Measurements from ENCODE around the gene PIGL. TPM values are rescaled to one million over a fixed set of nuclear protein-coding genes. Genes with fewer than 3 reads are reported as not detected.

The PIGL gene
- total RNA-seq, 1 experiment from 2014 or later = 44.1 TPM

GRCh38 chr17:16217002-16217635 lies at the start of gene PIGL (continued):
- TF ChIP-seq HMGXB4 (CRISPR knock-in tag; IDR thresholded peaks at IDR 0.05) (peak; percentile 71; the same call in 1 of the 2 replicates), ZNF317 (CRISPR knock-in tag; IDR thresholded peaks at IDR 0.05; ENCODE audit: borderline replicate concordance, low read depth) (no peak), ZBTB21 (CRISPR knock-in tag; IDR thresholded peaks at IDR 0.05; ENCODE audit: borderline replicate concordance) (peak; percentile 85; the same call in 1 of the 2 replicates), ELF4 (CRISPR knock-in tag; IDR thresholded peaks at IDR 0.05; ENCODE audit: low read depth) (no peak), SMAD4 (CRISPR knock-in tag; IDR thresholded peaks at IDR 0.05) (no peak), ETV6 (CRISPR knock-in tag; IDR thresholded peaks at IDR 0.05) (peak; percentile 47; the same call in 1 of the 2 replicates), USF2 (CRISPR knock-in tag; IDR thresholded peaks at IDR 0.05) (peak; percentile 21; the same call in 1 of the 2 replicates), JUN (CRISPR knock-in tag; IDR thresholded peaks at IDR 0.05) (no peak), ZMAT4 (CRISPR knock-in tag; IDR thresholded peaks at IDR 0.05) (no peak), NFE2L1 (CRISPR knock-in tag; IDR thresholded peaks at IDR 0.05) (peak; percentile 42; the same call in 1 of the 2 replicates), FOXK1 (CRISPR knock-in tag; IDR thresholded peaks at IDR 0.05) (peak; percentile 75), SP1 (CRISPR knock-in tag; conservative IDR thresholded peaks at IDR 0.05) (peak; percentile 36; the same call in 1 of the 2 replicates), HMGA2 (CRISPR knock-in tag; IDR thresholded peaks at IDR 0.05) (no peak), TEAD4 (CRISPR knock-in tag; IDR thresholded peaks at IDR 0.05) (peak; percentile 25; the same call in 1 of the 2 replicates), ATF1 (CRISPR knock-in tag; IDR thresholded peaks at IDR 0.05) (no peak), ZNF425 (CRISPR knock-in tag; conservative IDR thresholded peaks at IDR 0.05) (no peak), STAT6 (CRISPR knock-in tag; conservative IDR thresholded peaks at IDR 0.05; ENCODE audit: low read depth) (no peak), ATF3 (CRISPR knock-in tag; conservative IDR thresholded peaks at IDR 0.05) (no peak), JAZF1 (CRISPR knock-in tag; IDR thresholded peaks at IDR 0.05) (no peak), ZNF121 (CRISPR knock-in tag; IDR thresholded peaks at IDR 0.05) (no peak), ESRRA (CRISPR knock-in tag; IDR thresholded peaks at IDR 0.05; ENCODE audit: borderline replicate concordance) (no peak; the same call in 1 of the 2 replicates), MAX (CRISPR knock-in tag; IDR thresholded peaks at IDR 0.05) (peak; percentile 81), AFF4 (CRISPR knock-in tag; IDR thresholded peaks at IDR 0.05; ENCODE audit: borderline replicate concordance) (peak; percentile 15; the same call in 1 of the 2 replicates), FOXP1 (CRISPR knock-in tag; IDR thresholded peaks at IDR 0.05; ENCODE audit: borderline replicate concordance) (peak; percentile 69; the same call in 1 of the 2 replicates)

All from WTC11 (cell line).